Panc1 (cell line): ENCODE results near the gene LLGL1. TPM values are rescaled to one million over a fixed set of nuclear protein-coding genes. Genes with fewer than 3 reads are reported as not detected.

Experiments used
- ATAC-seq: fragments of 200-7000 bp; cut with Tn5 transposase; 2 replicates; pipeline ENCODE4 v1.9.1; 2020; ENCODE audit warnings: mild to moderate bottlenecking, moderate library complexity
- BruUV-seq: library from RNA; stranded (reverse); fragments of 400-500 nt; replicated peaks from 2 replicates; lab custom pipeline; 2021; lab: Mats Ljungman, UMichigan
- CTCF ChIA-PET: fragments of 300-600 bp; sonication (Branson Sonifier 250); formaldehyde crosslinking; loops from one replicate; lab custom pipeline; 2022; ENCODE audit warnings: antibody characterized with exemption; lab: Charles Lee
- POLR2A ChIA-PET: fragments of 300-600 bp; sonication (Branson Sonifier 250); formaldehyde crosslinking; loops from one replicate; lab custom pipeline; 2022; ENCODE audit warnings: antibody characterized with exemption; lab: Charles Lee
- DNase-seq: peaks from one replicate; pipeline ENCODE4 v3.0.0-alpha.2; 2010; ENCODE audit warnings: low read depth, low spot score
- H3K27ac ChIP-seq: 2 replicates; pipeline ENCODE4 v1.5.1; 2011; ENCODE audit warnings: mild to moderate bottlenecking, low read length, inconsistent platforms
- H3K27me3 ChIP-seq: fragments of 200-500 bp; sonication (Bioruptor generic); 2 replicates; pipeline ENCODE4 v1.6.0; 2014; ENCODE audit warnings: low read length, inconsistent platforms; ENCODE audit not compliant: control insufficient read depth, insufficient read depth
- H3K36me3 ChIP-seq: fragments of 200-500 bp; sonication (Bioruptor generic); 2 replicates; pipeline ENCODE4 v1.5.1; 2014; ENCODE audit warnings: inconsistent platforms, mild to moderate bottlenecking, low read length, moderate library complexity; ENCODE audit not compliant: control insufficient read depth, insufficient read depth
- H3K4me1 ChIP-seq: 2 replicates; pipeline ENCODE4 v1.5.1; 2011; ENCODE audit warnings: inconsistent platforms, mild to moderate bottlenecking, low read length, moderate library complexity; ENCODE audit not compliant: control insufficient read depth, insufficient read depth
- H3K4me3 ChIP-seq, 2 experiments: 2 replicates each; pipeline ENCODE4 v1.5.1; 2011 to 2012; ENCODE audit warnings: low read depth in 2 of 2, low read length in 2 of 2, mild to moderate bottlenecking in 2 of 2, inconsistent platforms in 1 of 2, moderate library complexity in 1 of 2
- H3K9me3 ChIP-seq: fragments of 200-500 bp; sonication (Bioruptor generic); 2 replicates; pipeline ENCODE4 v1.5.1; 2014; ENCODE audit warnings: low read depth, mild to moderate bottlenecking, inconsistent platforms, low read length, moderate library complexity; ENCODE audit not compliant: control insufficient read depth, insufficient read depth
- POLR2AphosphoS5 ChIP-seq: IDR thresholded peaks from 2 replicates; pipeline ENCODE4 v1.6.1; 2012; ENCODE audit warnings: mild to moderate bottlenecking, low read depth, low read length, moderate library complexity
- SIN3A ChIP-seq: IDR thresholded peaks from 2 replicates; pipeline ENCODE4 v1.6.1; 2012; ENCODE audit warnings: low read depth, mild to moderate bottlenecking, low read length, moderate library complexity, borderline replicate concordance; ENCODE audit not compliant: insufficient read depth
- TCF7L2 ChIP-seq: IDR thresholded peaks from 2 replicates; pipeline ENCODE4 v1.6.1; 2011; ENCODE audit warnings: mild to moderate bottlenecking, low read depth, low read length, inconsistent platforms
- in situ Hi-C: cut with HindIII; loops from 2 replicates; pipeline ENCODE4 v1.10.0; 2016; ENCODE audit warnings: low sequenced_read_pairs, low pct_unique_long_range_greater_than_20kb
- intact Hi-C: fragments of 100-400 bp; cut with micrococcal nuclease; formaldehyde crosslinking; loops from one replicate; pipeline ENCODE4 v1.10.0; 2022; ENCODE audit not compliant: unreplicated experiment
- total RNA-seq: library from RNA; stranded (reverse); gene quantifications from one replicate; pipeline ENCODE4 v1.2.1, GENCODE V29; 2021; ENCODE audit not compliant: unreplicated experiment
- TF ChIP-seq, protein P1 (sequence below): fragments of 450-650 bp; IDR thresholded peaks from 2 replicates; pipeline ENCODE4 v1.5.1; 2017; ENCODE audit warnings: mild to moderate bottlenecking
- TF ChIP-seq, protein P2 (sequence below), 2 experiments: IDR thresholded peaks; 2 replicates each; pipeline ENCODE4 v1.6.1; 2011 to 2012; ENCODE audit warnings: low read depth in 2 of 2, control low read depth in 1 of 2, low read length in 1 of 2, mild to moderate bottlenecking in 1 of 2, moderate library complexity in 1 of 2; ENCODE audit not compliant: insufficient read depth in 1 of 2

Gene LLGL1
- total RNA-seq, 1 experiment from 2014 or later, result 18.4 TPM

DNA sequence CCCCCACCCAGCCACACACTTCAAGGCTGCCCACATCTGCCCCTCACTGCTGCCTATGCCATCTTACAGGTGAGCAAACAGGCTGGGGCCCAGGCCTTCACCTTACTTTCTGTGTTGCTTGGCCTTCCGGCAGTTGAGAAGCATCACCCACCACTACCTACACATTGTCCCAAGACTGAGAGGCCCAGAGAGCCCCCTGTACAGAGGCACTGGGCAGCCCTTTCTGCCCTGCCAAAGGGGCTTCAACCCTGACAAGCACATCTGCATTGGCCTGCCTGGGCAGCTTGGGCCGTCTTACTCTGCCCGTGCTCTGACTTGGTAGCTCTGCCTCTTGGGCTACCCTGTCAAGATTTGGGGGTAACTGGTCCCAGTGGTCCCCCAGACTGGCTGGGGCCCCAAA is 36.2 kb downstream of the LLGL1 start:
- Histone ChIP-seq H3K27ac (peak overlapping the region; percentile 85), H3K4me1 (peaks cover 13% of the 10 kb centered on the region), H3K4me3 (peak overlapping the region; percentile 74 to 75), H3K36me3 (peaks cover 3% of the 10 kb centered on the region; the same call in 1 of the 2 replicates), H3K27me3 (no peaks in the 10 kb centered on the region), H3K9me3 (no peaks in the 10 kb centered on the region)
- DNase-seq (no peak), ATAC-seq (no peak)
- intact Hi-C loops (no loop called here), in situ Hi-C loops (no loop called here)
- TF ChIP-seq, protein P1, sequence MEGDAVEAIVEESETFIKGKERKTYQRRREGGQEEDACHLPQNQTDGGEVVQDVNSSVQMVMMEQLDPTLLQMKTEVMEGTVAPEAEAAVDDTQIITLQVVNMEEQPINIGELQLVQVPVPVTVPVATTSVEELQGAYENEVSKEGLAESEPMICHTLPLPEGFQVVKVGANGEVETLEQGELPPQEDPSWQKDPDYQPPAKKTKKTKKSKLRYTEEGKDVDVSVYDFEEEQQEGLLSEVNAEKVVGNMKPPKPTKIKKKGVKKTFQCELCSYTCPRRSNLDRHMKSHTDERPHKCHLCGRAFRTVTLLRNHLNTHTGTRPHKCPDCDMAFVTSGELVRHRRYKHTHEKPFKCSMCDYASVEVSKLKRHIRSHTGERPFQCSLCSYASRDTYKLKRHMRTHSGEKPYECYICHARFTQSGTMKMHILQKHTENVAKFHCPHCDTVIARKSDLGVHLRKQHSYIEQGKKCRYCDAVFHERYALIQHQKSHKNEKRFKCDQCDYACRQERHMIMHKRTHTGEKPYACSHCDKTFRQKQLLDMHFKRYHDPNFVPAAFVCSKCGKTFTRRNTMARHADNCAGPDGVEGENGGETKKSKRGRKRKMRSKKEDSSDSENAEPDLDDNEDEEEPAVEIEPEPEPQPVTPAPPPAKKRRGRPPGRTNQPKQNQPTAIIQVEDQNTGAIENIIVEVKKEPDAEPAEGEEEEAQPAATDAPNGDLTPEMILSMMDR, result no peak
- TF ChIP-seq POLR2AphosphoS5, result no peak
- TF ChIP-seq, protein P2, sequence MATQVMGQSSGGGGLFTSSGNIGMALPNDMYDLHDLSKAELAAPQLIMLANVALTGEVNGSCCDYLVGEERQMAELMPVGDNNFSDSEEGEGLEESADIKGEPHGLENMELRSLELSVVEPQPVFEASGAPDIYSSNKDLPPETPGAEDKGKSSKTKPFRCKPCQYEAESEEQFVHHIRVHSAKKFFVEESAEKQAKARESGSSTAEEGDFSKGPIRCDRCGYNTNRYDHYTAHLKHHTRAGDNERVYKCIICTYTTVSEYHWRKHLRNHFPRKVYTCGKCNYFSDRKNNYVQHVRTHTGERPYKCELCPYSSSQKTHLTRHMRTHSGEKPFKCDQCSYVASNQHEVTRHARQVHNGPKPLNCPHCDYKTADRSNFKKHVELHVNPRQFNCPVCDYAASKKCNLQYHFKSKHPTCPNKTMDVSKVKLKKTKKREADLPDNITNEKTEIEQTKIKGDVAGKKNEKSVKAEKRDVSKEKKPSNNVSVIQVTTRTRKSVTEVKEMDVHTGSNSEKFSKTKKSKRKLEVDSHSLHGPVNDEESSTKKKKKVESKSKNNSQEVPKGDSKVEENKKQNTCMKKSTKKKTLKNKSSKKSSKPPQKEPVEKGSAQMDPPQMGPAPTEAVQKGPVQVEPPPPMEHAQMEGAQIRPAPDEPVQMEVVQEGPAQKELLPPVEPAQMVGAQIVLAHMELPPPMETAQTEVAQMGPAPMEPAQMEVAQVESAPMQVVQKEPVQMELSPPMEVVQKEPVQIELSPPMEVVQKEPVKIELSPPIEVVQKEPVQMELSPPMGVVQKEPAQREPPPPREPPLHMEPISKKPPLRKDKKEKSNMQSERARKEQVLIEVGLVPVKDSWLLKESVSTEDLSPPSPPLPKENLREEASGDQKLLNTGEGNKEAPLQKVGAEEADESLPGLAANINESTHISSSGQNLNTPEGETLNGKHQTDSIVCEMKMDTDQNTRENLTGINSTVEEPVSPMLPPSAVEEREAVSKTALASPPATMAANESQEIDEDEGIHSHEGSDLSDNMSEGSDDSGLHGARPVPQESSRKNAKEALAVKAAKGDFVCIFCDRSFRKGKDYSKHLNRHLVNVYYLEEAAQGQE (IDR thresholded peaks at IDR 0.05; ENCODE audit: insufficient read depth in 1 of 2, low read depth in 2 of 2, low read length in 1 of 2), result no peak
- TF ChIP-seq SIN3A, result no peak
- TF ChIP-seq TCF7L2, result no peak
- ChIA-PET CTCF (interaction anchor here (0.6 kb wide), 1 partner anchor 19 kb away, joined by 3 read pairs; no protein-coding TSS in a partner anchor), POLR2A (no interaction called here)
- BruUV-seq, result no TSS peak

DNA sequence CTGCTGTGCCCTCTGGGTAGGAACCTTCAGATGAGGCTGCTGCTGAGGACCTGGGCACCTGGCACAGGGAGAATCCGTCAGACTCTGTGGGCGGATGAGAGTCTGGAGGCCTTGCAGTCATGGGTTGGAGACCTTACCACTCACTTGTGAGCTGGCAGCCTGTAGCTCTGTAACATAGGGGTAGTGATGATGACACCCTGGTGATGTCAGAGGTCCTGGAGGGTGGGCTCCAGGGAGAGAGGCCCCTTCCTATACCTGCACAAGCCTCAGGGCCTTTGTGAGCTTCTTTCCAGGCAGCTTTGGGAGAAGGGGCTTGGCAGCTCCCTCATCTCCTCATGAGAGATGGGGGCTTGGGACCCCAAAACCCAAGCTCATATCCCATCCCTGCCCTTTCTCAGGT is 36.7 kb downstream of the LLGL1 start:
- no TSS peak for BruUV-seq
- intact Hi-C loops, result no loop called here
- Histone ChIP-seq H3K27ac (no peak overlapping the region), H3K4me1 (peaks cover 9% of the 10 kb centered on the region), H3K4me3 (no peak overlapping the region), H3K36me3 (peaks cover 3% of the 10 kb centered on the region; the same call in 1 of the 2 replicates), H3K27me3 (no peaks in the 10 kb centered on the region), H3K9me3 (no peaks in the 10 kb centered on the region)
- ChIA-PET POLR2A (no interaction called here), CTCF (no interaction called here)
- TF ChIP-seq TCF7L2 (no peak), POLR2AphosphoS5 (no peak), SIN3A (no peak)
- TF ChIP-seq, protein P1, result no peak
- TF ChIP-seq, protein P2 (IDR thresholded peaks at IDR 0.05; ENCODE audit: insufficient read depth in 1 of 2, low read depth in 2 of 2, low read length in 1 of 2), result no peak
- DNase-seq, result no peak
- in situ Hi-C loops, result no loop called here
- ATAC-seq, result no peak
